Measurements from ENCODE around the gene MLPH.

MLPH gene

GRCh38 chr2:237495521-237496117, 8.6 kb downstream of the MLPH start:
- TF ChIP-seq, protein P1, sequence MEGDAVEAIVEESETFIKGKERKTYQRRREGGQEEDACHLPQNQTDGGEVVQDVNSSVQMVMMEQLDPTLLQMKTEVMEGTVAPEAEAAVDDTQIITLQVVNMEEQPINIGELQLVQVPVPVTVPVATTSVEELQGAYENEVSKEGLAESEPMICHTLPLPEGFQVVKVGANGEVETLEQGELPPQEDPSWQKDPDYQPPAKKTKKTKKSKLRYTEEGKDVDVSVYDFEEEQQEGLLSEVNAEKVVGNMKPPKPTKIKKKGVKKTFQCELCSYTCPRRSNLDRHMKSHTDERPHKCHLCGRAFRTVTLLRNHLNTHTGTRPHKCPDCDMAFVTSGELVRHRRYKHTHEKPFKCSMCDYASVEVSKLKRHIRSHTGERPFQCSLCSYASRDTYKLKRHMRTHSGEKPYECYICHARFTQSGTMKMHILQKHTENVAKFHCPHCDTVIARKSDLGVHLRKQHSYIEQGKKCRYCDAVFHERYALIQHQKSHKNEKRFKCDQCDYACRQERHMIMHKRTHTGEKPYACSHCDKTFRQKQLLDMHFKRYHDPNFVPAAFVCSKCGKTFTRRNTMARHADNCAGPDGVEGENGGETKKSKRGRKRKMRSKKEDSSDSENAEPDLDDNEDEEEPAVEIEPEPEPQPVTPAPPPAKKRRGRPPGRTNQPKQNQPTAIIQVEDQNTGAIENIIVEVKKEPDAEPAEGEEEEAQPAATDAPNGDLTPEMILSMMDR (IDR thresholded peaks at IDR 0.05), result no peak

DNA sequence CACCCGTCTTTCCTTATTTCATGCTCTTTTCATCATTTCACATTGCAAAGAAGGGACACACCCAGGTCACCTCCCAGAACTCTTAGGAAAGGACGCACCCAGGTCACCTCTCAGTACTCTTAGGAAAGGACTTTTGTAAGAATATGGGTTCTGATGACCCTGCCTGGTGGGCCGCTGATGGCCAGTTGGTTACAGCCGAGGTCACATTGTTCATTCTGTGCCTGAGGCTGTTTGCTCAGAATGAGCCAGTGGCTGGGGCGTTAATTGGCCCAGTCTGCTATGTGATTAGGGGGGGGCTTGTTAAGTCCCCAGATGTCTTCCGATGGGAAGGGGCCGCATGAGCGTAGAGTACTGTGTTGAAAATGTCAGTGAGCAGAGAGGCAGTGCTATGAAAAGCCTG, 9.4 kb downstream of the MLPH start:
- TF ChIP-seq, protein P1 (IDR thresholded peaks at IDR 0.05), result no peak

- TF ChIP-seq, protein P1 (IDR thresholded peaks at IDR 0.05), result no peak
Measured at GRCh38 chr2:237497009-237497837, 10.2 kb downstream of the MLPH start.

DNA sequence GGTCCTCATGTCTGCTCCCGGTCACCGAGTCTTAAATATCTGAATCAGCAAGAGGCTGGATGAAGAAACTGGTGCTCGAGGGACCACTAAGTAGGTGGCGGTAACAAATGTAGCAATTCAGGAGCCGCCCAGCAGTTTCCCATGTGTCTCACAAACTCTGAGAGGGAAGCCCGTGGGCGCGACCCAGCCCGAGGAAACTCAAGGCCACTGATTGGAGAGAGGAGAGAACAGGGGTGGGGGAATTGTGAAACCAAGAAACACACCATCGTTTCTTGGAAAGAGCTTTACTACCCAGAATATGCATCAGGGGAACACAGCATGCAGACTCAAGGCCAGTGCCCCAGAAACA, 10.8 kb downstream of the MLPH start:
- TF ChIP-seq, protein P1 (IDR thresholded peaks at IDR 0.05), result no peak

DNA sequence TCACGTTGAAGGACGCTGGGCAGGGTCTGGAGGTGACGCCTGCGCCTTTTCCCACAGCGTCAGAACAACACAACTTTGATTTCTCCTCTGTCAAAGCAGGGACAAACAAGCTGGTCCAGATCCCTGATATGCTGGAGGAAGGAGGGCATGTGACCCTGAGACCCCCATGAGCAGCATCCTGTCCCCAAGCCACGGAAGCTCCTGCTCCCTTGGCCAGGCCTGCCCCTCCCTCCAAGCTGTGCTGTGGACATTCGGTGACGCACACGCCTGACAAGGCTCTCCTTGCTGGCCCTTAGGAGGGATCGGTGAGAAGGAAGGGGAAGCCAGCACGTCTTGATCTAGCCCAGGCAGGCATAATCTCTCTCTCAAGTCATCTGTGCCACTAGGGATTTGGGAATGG, 11.3 kb downstream of the MLPH start:
- TF ChIP-seq, protein P1 (IDR thresholded peaks at IDR 0.05), result no peak

- TF ChIP-seq, protein P1 (IDR thresholded peaks at IDR 0.05), result no peak
Measured at GRCh38 chr2:237500681-237501424, 13.8 kb downstream of the MLPH start.

- TF ChIP-seq, protein P1 (IDR thresholded peaks at IDR 0.05), result no peak
Measured at GRCh38 chr2:237501892-237502513, 15.0 kb downstream of the MLPH start.

All from LNCAP (cell line).